ENCODE results near the gene LARP4B.

The LARP4B gene

GRCh38 chr10:966466-967235 lies 35.1 kb upstream of the LARP4B start:
- no peak for DNase-seq (ENCODE audit: low read depth)
- TF ChIP-seq, protein P1, sequence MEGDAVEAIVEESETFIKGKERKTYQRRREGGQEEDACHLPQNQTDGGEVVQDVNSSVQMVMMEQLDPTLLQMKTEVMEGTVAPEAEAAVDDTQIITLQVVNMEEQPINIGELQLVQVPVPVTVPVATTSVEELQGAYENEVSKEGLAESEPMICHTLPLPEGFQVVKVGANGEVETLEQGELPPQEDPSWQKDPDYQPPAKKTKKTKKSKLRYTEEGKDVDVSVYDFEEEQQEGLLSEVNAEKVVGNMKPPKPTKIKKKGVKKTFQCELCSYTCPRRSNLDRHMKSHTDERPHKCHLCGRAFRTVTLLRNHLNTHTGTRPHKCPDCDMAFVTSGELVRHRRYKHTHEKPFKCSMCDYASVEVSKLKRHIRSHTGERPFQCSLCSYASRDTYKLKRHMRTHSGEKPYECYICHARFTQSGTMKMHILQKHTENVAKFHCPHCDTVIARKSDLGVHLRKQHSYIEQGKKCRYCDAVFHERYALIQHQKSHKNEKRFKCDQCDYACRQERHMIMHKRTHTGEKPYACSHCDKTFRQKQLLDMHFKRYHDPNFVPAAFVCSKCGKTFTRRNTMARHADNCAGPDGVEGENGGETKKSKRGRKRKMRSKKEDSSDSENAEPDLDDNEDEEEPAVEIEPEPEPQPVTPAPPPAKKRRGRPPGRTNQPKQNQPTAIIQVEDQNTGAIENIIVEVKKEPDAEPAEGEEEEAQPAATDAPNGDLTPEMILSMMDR (conservative IDR thresholded peaks at IDR 0.05; ENCODE audit: low read length) = no peak

DNA sequence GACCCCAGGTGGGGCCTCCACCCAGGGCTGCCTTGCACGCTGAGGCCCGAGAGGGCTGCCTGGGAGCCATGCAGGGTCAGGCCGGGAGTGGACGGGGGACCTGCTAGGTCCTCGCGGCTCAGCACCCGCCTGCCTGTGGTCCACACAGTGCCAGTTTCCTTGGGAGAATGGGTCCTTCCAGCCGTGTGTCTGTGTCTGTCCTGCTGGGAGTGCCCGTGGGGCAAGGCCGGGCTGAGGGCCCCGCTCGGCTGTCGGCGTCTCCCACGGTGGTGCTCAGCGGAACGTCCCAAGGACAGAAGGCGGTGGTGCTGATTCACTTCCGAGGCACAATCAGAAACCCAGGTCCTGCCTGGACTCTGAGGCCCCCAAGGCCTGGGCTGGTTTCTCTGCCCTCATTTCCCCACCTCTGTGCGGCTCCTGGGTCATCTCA lies 33.5 kb upstream of the LARP4B start:
- no peak for DNase-seq (ENCODE audit: low read depth)
- TF ChIP-seq, protein P1 (conservative IDR thresholded peaks at IDR 0.05; ENCODE audit: low read length) = no peak
- H3K4me3 ChIP-seq (ENCODE audit: low read length) = no peak overlapping the region

More at GRCh38 chr10:966466-967235, 35.1 kb upstream of the LARP4B start:
- no peak overlapping the region for H3K4me3 ChIP-seq (ENCODE audit: low read length)

- H3K4me3 ChIP-seq (ENCODE audit: low read length) = no peak overlapping the region
- DNase-seq (ENCODE audit: low read depth) = no peak
- TF ChIP-seq, protein P1 (conservative IDR thresholded peaks at IDR 0.05; ENCODE audit: low read length) = no peak
Measured at GRCh38 chr10:964321-964987, 32.9 kb upstream of the LARP4B start.

- H3K4me3 ChIP-seq (ENCODE audit: low read length) = no peak overlapping the region
- TF ChIP-seq, protein P1 (conservative IDR thresholded peaks at IDR 0.05; ENCODE audit: low read length) = no peak
- DNase-seq (ENCODE audit: low read depth) = no peak
Measured at GRCh38 chr10:963655-964054, 32.1 kb upstream of the LARP4B start.

GRCh38 chr10:963186-963585 lies 31.7 kb upstream of the LARP4B start:
- TF ChIP-seq, protein P1 (conservative IDR thresholded peaks at IDR 0.05; ENCODE audit: low read length) = no peak
- DNase-seq (ENCODE audit: low read depth) = no peak
- no peak overlapping the region for H3K4me3 ChIP-seq (ENCODE audit: low read length)

- TF ChIP-seq, protein P1 (conservative IDR thresholded peaks at IDR 0.05; ENCODE audit: low read length) = no peak
- DNase-seq (ENCODE audit: low read depth) = no peak
Measured at GRCh38 chr10:962342-962741, 30.8 kb upstream of the LARP4B start.

GRCh38 chr10:958856-959255 lies 27.4 kb upstream of the LARP4B start:
- no peak overlapping the region for H3K4me3 ChIP-seq (ENCODE audit: low read length)
- DNase-seq (ENCODE audit: low read depth) = no peak
- TF ChIP-seq, protein P1 (conservative IDR thresholded peaks at IDR 0.05; ENCODE audit: low read length) = no peak

More at GRCh38 chr10:962342-962741, 30.8 kb upstream of the LARP4B start:
- no peak overlapping the region for H3K4me3 ChIP-seq (ENCODE audit: low read length)
